Ishikawa (cell line): ENCODE data around the gene MGLL.

Experiments used
- CREB1 ChIP-seq: IDR thresholded peaks from 2 replicates; pipeline ENCODE4 v1.6.1; 2012; ENCODE audit warnings: low read depth
- EGR1 ChIP-seq: IDR thresholded peaks from 2 replicates; pipeline ENCODE4 v1.6.1; 2012
- EP300 ChIP-seq: IDR thresholded peaks from 2 replicates; pipeline ENCODE4 v1.6.1; 2012; ENCODE audit warnings: borderline replicate concordance
- FOXM1 ChIP-seq: IDR thresholded peaks from 2 replicates; pipeline ENCODE4 v1.6.1; 2012; ENCODE audit warnings: low read depth, borderline replicate concordance
- RAD21 ChIP-seq: IDR thresholded peaks from 2 replicates; pipeline ENCODE4 v1.6.1; 2012; ENCODE audit warnings: low read depth
- TAF1 ChIP-seq: IDR thresholded peaks from 2 replicates; pipeline ENCODE4 v1.6.1; 2012; ENCODE audit warnings: low read depth, mild to moderate bottlenecking
- TEAD4 ChIP-seq: IDR thresholded peaks from 2 replicates; pipeline ENCODE4 v1.6.1; 2012
- YY1 ChIP-seq: IDR thresholded peaks from 2 replicates; pipeline ENCODE4 v1.6.1; 2012; ENCODE audit warnings: low read depth
- ZBTB7A ChIP-seq: IDR thresholded peaks from 2 replicates; pipeline ENCODE4 v1.6.1; 2012; ENCODE audit warnings: low read depth
- TF ChIP-seq, protein P1 (sequence below): IDR thresholded peaks from 2 replicates; pipeline ENCODE4 v1.6.1; 2012; ENCODE audit warnings: low read depth, mild to moderate bottlenecking
- TF ChIP-seq, protein P2 (sequence below): IDR thresholded peaks from 2 replicates; pipeline ENCODE4 v1.6.1; 2012
- TF ChIP-seq, protein P3 (sequence below): IDR thresholded peaks from 2 replicates; pipeline ENCODE4 v1.6.1; 2012

DNA sequence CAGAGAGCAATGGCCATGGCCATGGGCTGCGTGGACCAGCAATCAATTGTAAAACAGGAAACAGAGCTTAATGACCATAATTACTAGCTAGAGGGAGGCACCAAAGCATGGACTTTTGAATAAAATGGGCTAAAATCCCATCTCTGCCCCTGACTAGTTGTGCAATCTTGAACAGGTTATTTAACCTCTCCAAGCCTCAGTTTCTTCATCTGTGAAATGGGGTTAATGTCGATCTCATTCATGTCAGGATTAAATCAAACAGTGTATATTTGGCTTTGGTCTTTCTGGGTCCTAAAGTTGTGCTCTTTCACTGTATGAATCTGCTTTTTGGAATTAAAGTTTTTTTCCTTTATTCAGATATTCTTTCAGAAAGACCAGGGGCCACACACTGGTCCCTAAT, 113.5 kb downstream of the MGLL start:
- no peak for TF ChIP-seq RAD21
- TF ChIP-seq, protein P1, sequence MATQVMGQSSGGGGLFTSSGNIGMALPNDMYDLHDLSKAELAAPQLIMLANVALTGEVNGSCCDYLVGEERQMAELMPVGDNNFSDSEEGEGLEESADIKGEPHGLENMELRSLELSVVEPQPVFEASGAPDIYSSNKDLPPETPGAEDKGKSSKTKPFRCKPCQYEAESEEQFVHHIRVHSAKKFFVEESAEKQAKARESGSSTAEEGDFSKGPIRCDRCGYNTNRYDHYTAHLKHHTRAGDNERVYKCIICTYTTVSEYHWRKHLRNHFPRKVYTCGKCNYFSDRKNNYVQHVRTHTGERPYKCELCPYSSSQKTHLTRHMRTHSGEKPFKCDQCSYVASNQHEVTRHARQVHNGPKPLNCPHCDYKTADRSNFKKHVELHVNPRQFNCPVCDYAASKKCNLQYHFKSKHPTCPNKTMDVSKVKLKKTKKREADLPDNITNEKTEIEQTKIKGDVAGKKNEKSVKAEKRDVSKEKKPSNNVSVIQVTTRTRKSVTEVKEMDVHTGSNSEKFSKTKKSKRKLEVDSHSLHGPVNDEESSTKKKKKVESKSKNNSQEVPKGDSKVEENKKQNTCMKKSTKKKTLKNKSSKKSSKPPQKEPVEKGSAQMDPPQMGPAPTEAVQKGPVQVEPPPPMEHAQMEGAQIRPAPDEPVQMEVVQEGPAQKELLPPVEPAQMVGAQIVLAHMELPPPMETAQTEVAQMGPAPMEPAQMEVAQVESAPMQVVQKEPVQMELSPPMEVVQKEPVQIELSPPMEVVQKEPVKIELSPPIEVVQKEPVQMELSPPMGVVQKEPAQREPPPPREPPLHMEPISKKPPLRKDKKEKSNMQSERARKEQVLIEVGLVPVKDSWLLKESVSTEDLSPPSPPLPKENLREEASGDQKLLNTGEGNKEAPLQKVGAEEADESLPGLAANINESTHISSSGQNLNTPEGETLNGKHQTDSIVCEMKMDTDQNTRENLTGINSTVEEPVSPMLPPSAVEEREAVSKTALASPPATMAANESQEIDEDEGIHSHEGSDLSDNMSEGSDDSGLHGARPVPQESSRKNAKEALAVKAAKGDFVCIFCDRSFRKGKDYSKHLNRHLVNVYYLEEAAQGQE = no peak
- no peak for TF ChIP-seq TAF1
- no peak for TF ChIP-seq EGR1
- TF ChIP-seq, protein P2, sequence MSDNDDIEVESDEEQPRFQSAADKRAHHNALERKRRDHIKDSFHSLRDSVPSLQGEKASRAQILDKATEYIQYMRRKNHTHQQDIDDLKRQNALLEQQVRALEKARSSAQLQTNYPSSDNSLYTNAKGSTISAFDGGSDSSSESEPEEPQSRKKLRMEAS = no peak
- TF ChIP-seq YY1 = no peak
- no peak for TF ChIP-seq EP300
- no peak for TF ChIP-seq CREB1
- no peak for TF ChIP-seq FOXM1
- TF ChIP-seq, protein P3, sequence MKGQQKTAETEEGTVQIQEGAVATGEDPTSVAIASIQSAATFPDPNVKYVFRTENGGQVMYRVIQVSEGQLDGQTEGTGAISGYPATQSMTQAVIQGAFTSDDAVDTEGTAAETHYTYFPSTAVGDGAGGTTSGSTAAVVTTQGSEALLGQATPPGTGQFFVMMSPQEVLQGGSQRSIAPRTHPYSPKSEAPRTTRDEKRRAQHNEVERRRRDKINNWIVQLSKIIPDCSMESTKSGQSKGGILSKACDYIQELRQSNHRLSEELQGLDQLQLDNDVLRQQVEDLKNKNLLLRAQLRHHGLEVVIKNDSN = no peak
- no peak for TF ChIP-seq TEAD4
- TF ChIP-seq ZBTB7A = no peak
